Measurements from ENCODE around the gene ERMP1.
"Not testable (repeated sequence)": the region's sequence is repeated elsewhere in the genome, so short reads cannot be mapped to it uniquely, and the experiment has no call there.

Gene ERMP1, protein sequence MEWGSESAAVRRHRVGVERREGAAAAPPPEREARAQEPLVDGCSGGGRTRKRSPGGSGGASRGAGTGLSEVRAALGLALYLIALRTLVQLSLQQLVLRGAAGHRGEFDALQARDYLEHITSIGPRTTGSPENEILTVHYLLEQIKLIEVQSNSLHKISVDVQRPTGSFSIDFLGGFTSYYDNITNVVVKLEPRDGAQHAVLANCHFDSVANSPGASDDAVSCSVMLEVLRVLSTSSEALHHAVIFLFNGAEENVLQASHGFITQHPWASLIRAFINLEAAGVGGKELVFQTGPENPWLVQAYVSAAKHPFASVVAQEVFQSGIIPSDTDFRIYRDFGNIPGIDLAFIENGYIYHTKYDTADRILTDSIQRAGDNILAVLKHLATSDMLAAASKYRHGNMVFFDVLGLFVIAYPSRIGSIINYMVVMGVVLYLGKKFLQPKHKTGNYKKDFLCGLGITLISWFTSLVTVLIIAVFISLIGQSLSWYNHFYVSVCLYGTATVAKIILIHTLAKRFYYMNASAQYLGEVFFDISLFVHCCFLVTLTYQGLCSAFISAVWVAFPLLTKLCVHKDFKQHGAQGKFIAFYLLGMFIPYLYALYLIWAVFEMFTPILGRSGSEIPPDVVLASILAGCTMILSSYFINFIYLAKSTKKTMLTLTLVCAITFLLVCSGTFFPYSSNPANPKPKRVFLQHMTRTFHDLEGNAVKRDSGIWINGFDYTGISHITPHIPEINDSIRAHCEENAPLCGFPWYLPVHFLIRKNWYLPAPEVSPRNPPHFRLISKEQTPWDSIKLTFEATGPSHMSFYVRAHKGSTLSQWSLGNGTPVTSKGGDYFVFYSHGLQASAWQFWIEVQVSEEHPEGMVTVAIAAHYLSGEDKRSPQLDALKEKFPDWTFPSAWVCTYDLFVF

GRCh38 chr9:5832538-5833529 lies at the start of gene ERMP1:
Gene ERMP1, minus strand, starts transcription at chr9:5833117. Its CDS starts 90 bp downstream, at chr9:5833027.
- Mint-ChIP-seq H3K36me3 (no peaks in the 10 kb centered on the region), H3K4me1 (peaks cover 24% of the 10 kb centered on the region), H3K4me3 (peak within 1 kb of the TSS; percentile 93), H3K27me3 (no peaks in the 10 kb centered on the region), H3K27ac (peak within 1 kb of the TSS; percentile 52), H3K9me3 (no peaks in the 10 kb centered on the region)
- DNase-seq (ENCODE audit: low spot score in 2 of 2): peak; percentile 91 to 93
- peak; percentile 82 for ATAC-seq (ENCODE audit: low read depth)

- not testable (repeated sequence) for ATAC-seq (ENCODE audit: low read depth); H3K9me3 Mint-ChIP-seq; DNase-seq (ENCODE audit: low spot score in 2 of 2); H3K27ac Mint-ChIP-seq; H3K36me3 Mint-ChIP-seq; H3K4me1 Mint-ChIP-seq; H3K4me3 Mint-ChIP-seq; H3K27me3 Mint-ChIP-seq
Measured at GRCh38 chr9:5882244-5883012, 49.5 kb upstream of the ERMP1 start.

DNA sequence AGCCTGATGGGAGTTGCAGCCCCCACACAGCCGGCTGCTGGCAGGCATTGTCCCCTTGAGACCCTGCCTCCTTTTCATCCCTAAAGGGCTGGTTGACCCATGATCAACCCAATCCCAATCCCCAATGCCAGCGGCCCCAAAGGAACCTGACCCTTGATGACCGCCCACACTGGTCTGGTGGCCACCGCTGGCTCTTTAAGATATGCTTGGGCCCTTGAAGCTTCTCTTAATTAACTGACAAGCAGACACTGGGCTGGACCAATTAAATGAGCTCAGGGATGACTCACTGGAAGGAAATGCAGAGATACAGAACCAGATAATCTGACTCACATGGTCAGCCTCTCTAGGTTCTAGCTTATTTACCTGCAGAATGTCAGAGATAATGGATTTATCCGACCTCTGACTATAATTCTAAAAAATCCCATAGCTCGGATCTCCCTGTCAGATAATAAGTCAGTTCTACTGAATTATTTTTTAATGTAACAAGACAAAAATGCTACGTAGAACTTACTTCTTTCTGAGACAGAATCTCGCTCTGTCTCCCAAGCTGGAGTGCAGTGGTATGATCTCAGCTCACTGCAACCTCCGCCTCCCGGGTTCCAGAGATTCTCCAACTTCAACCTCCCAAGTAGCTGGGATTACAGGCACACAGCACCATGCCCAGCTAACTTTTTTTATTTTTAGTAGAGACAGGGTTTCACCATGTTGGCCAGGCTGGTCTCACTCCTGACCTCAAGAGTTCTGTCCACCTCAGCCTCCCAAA lies 46.7 kb upstream of the ERMP1 start:
- Mint-ChIP-seq H3K4me3 (no peak overlapping the region), H3K9me3 (no peaks in the 10 kb centered on the region), H3K4me1 (peaks cover 13% of the 10 kb centered on the region), H3K36me3 (peaks cover 9% of the 10 kb centered on the region), H3K27ac (no peak overlapping the region), H3K27me3 (no peaks in the 10 kb centered on the region)
- DNase-seq (ENCODE audit: low spot score in 2 of 2) (no peak), ATAC-seq (ENCODE audit: low read depth) (no peak)

DNA sequence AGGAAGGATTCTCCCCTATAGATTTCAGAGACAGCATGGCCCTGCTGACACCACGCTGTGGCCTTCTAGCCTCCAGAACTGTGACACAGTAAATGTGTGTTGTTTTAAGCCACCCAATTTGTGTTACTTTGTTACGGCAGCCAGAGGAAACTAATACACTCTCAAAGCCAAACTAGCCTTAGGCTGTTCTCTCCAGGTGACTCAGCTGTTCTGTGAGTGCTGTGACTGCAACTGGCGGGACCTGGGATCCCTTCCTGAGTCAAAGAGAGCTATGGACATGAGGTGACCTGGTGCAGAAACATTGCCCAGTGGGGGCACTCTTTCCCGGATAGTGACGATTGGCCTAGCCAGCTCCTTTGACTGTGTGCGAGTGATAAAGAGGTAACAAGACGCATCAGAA lies 43.8 kb upstream of the ERMP1 start:
- no peak for ATAC-seq (ENCODE audit: low read depth)
- no peak for DNase-seq (ENCODE audit: low spot score in 2 of 2)
- Mint-ChIP-seq H3K4me1 (peaks cover 13% of the 10 kb centered on the region), H3K27me3 (no peaks in the 10 kb centered on the region), H3K36me3 (peaks cover 15% of the 10 kb centered on the region), H3K4me3 (no peak overlapping the region), H3K27ac (no peak overlapping the region), H3K9me3 (no peaks in the 10 kb centered on the region)

DNA sequence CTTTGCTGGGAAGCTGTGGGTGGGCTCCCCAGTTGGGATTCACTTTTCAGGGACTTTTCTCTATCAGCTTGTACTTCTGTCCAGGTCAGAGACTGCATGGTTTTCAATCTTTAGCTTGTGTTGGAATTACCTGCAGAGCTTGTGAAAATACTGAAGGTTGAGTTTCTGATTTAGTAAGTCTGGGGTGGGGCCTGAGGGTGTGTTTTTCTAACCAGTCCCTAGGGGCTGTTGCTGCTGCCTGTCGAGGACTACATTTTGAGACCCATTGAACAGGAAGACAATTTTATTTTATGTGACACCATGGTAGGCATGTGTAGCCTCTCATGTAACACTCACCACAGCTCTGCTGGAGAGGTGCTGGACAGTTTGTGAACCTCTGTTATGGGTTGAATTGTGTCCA lies 43.1 kb upstream of the ERMP1 start:
- no peaks in the 10 kb centered on the region for H3K9me3 Mint-ChIP-seq
- H3K4me1 Mint-ChIP-seq: peaks cover 13% of the 10 kb centered on the region
- peak overlapping the region; percentile 29 for H3K27ac Mint-ChIP-seq
- H3K36me3 Mint-ChIP-seq: peaks cover 11% of the 10 kb centered on the region
- ATAC-seq (ENCODE audit: low read depth) (no peak), DNase-seq (ENCODE audit: low spot score in 2 of 2) (no peak)
- no peaks in the 10 kb centered on the region for H3K27me3 Mint-ChIP-seq
- H3K4me3 Mint-ChIP-seq: no peak overlapping the region

- ATAC-seq (ENCODE audit: low read depth) (no peak), DNase-seq (ENCODE audit: low spot score in 2 of 2) (no peak)
- Mint-ChIP-seq H3K9me3 (no peaks in the 10 kb centered on the region), H3K36me3 (peaks cover 17% of the 10 kb centered on the region), H3K27me3 (no peaks in the 10 kb centered on the region), H3K27ac (no peak overlapping the region), H3K4me3 (no peak overlapping the region), H3K4me1 (peaks cover 13% of the 10 kb centered on the region)
Measured at GRCh38 chr9:5874048-5874447, 41.1 kb upstream of the ERMP1 start.

GRCh38 chr9:5873439-5873838 lies 40.5 kb upstream of the ERMP1 start:
- Mint-ChIP-seq H3K4me3 (no peak overlapping the region), H3K9me3 (no peaks in the 10 kb centered on the region), H3K36me3 (peaks cover 17% of the 10 kb centered on the region), H3K27me3 (no peaks in the 10 kb centered on the region), H3K27ac (no peak overlapping the region), H3K4me1 (peaks cover 13% of the 10 kb centered on the region)
- ATAC-seq (ENCODE audit: low read depth): no peak
- DNase-seq (ENCODE audit: low spot score in 2 of 2): no peak

DNA sequence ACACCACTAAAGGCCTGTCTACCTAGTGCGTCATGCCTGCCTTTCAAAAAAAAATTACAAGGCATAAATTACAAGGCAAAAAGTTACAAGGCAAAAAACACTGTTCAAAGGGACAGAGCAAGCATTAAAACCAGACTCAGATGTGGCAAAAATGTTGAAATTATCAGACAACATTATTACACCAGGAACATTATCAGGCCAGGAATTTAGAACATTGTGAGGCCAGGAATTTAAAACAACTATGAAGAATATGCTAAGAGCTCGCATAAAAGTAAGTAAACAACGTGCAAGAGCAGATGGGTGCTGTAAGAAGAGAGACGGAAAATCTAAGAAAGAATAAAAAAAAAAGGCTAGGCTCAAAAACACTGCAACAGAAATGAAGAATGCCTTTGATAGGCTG lies 39.6 kb upstream of the ERMP1 start:
- Mint-ChIP-seq H3K9me3 (no peaks in the 10 kb centered on the region), H3K27ac (no peak overlapping the region), H3K4me1 (peaks cover 13% of the 10 kb centered on the region), H3K27me3 (no peaks in the 10 kb centered on the region), H3K36me3 (peaks cover 23% of the 10 kb centered on the region), H3K4me3 (no peak overlapping the region)
- no peak for ATAC-seq (ENCODE audit: low read depth)
- DNase-seq (ENCODE audit: low spot score in 2 of 2): no peak

DNA sequence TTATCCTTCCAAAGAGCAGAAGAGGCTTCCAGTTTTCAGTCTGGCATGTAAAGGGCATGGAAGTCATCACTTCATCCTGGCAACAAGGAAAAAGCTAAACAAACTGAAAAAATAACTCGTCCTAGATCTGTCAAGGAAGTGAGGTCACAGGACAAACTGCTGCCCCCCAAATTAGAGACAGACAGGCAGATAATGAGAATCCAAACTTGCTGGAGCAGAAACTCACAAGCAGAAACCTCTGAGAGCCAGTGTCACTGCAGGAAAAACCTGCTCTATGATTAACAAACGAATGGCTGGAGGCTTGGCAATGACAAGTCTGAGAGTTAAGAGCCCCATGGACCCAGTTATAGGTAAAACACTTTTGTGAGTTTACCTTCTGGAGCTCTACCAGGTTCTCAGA lies 38.9 kb upstream of the ERMP1 start:
- Mint-ChIP-seq H3K27ac (no peak overlapping the region), H3K36me3 (peaks cover 25% of the 10 kb centered on the region), H3K4me3 (no peak overlapping the region), H3K27me3 (no peaks in the 10 kb centered on the region), H3K4me1 (peaks cover 13% of the 10 kb centered on the region), H3K9me3 (no peaks in the 10 kb centered on the region)
- ATAC-seq (ENCODE audit: low read depth) (no peak), DNase-seq (ENCODE audit: low spot score in 2 of 2) (no peak)

- H3K9me3 Mint-ChIP-seq: no peaks in the 10 kb centered on the region
- H3K4me3 Mint-ChIP-seq: no peak overlapping the region
- ATAC-seq (ENCODE audit: low read depth): no peak
- DNase-seq (ENCODE audit: low spot score in 2 of 2): no peak
- no peaks in the 10 kb centered on the region for H3K27me3 Mint-ChIP-seq
- H3K27ac Mint-ChIP-seq: no peak overlapping the region
- peaks cover 5% of the 10 kb centered on the region for H3K4me1 Mint-ChIP-seq
- peaks cover 25% of the 10 kb centered on the region for H3K36me3 Mint-ChIP-seq
Measured at GRCh38 chr9:5870691-5871090, 37.8 kb upstream of the ERMP1 start.

DNA sequence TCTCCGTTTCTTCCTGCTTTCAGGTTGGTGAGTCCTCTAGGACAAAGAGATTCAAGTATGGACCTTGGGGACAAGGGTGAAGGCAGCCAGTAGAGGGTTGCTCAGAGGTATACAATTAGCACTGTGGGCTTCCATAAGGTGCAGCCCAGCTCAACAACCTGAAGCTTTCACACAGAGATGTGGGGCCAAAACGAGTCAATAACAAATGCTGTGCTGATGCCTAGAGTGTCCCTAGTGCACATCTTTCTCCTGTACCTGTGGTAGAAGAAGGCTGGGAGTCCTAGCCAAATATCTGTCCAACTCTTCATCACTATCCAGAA lies 37.1 kb upstream of the ERMP1 start:
- Mint-ChIP-seq H3K36me3 (peaks cover 22% of the 10 kb centered on the region), H3K27me3 (no peaks in the 10 kb centered on the region), H3K4me1 (peaks cover under 1% of the 10 kb centered on the region), H3K27ac (no peak overlapping the region), H3K4me3 (no peak overlapping the region), H3K9me3 (no peaks in the 10 kb centered on the region)
- ATAC-seq (ENCODE audit: low read depth) (no peak), DNase-seq (ENCODE audit: low spot score in 2 of 2) (no peak)

- no peak for DNase-seq (ENCODE audit: low spot score in 2 of 2)
- Mint-ChIP-seq H3K27ac (no peak overlapping the region), H3K4me1 (no peaks in the 10 kb centered on the region), H3K27me3 (no peaks in the 10 kb centered on the region), H3K4me3 (no peak overlapping the region), H3K9me3 (no peaks in the 10 kb centered on the region), H3K36me3 (peaks cover 22% of the 10 kb centered on the region)
- no peak for ATAC-seq (ENCODE audit: low read depth)
Measured at GRCh38 chr9:5869315-5870019, 36.5 kb upstream of the ERMP1 start.

Measured in memory B cell (primary cell).